GM18520 (cell line): Measurements from ENCODE around the gene SLC66A1.

ENCODE experiments used
- ATAC-seq: cut with Tn5 transposase; IDR thresholded peaks from one replicate; pipeline ENCODE4 v1.9.1; 2021; ENCODE audit not compliant: unreplicated experiment

SLC66A1 gene

DNA sequence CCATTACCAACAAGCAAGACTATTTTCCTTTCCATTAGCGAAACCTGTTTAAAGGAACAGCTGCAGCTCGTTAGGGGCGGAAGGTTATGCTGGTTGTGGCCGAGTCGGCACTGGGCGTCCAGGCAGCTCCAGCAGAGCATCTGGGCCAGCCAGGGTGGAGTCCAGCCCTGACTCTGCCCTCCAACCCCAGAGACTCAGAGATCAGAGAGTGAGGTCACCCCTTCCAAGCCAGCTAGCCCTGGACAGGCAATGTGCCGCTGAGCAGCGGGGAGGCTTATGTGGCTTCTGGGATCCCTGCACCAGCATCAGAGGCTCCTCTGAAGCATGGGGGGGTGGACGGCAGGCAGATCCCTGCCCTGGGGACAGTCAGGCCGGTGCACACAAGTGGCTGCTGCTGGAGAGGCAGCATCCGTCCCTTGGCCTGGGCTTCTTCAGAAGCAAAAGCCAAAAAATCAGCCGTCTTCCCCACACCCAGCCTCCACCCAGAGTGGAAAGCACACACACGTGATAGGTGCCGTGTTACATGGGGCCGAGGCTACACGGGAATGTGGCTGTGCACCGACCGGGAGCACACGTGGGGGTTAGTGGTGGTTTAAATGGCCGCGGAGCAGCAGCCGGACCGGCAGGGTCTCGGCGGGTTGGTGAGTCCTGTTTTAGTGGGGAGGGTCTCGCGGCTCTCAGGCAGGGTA, 30.1 kb downstream of the SLC66A1 start:
- ATAC-seq = no peak

DNA sequence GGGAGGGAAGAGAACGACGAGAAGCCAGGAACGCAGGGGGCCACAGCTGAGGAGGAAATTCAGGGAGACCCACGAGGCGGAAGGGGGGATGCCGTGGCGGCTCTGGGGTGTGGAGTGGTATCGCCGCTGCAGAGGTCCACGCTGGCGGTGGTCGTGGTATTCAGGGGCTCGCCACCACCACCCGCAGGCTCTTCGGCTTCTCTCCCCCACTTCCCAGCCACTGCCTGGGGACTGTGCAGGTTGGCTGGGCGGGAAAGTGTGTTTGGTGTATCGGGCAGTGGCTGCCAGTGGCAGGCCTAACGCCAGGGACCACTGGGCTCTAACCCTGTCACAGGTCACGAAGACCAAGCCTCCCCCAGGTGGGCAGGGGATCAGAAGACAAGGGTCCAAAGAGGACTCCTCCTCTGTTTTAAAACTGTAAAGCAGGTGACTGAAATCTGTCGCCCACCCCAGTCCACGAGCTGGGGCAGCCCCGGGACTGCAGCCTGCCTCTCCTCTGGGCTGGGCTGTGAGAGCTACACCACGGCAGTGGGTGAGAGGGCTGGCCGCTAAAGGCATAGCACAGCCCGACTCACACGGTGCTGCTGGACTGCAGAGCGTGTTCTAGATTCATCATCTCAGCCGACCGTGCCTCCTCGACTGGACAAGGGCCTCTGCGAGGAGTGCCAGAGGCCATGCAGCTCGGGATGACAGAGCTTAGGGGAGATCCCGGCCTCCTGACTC, 30.9 kb downstream of the SLC66A1 start:
- no peak for ATAC-seq

DNA sequence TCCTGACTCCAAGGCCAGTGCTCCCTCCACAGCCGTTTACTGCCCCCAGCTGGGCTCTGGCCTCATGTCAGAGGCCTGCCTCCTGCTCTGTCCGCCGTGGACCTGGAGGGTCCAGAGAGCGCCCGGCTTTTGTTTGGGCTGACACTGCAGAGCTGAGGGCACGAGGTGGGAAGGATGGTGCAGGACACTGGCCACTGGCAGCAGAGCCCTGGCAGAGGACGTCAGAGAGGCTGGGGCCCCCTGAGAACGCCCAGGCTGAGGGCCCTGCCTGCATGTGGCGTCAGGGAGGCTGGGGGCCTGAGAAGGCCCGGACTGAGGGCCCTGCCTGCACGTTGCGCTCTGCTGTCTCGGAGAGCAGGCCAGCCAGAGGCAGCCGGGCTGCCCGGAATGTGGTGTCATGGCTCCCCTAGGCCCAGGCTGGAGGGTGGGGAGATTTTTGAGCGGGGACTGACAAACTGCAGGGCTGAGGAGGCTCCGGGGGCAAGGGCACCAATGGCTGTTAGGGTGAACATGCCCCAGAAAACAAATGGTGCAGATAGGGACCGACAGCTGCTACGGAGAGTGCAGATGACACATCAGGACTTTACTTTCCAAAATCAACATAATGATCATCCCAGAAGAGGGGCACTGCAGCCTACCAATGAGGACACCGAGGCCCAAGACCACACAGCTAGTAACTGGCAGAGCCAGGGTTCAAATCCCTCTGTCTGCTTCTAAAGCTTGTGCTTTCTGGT, 31.7 kb downstream of the SLC66A1 start:
- no peak for ATAC-seq

DNA sequence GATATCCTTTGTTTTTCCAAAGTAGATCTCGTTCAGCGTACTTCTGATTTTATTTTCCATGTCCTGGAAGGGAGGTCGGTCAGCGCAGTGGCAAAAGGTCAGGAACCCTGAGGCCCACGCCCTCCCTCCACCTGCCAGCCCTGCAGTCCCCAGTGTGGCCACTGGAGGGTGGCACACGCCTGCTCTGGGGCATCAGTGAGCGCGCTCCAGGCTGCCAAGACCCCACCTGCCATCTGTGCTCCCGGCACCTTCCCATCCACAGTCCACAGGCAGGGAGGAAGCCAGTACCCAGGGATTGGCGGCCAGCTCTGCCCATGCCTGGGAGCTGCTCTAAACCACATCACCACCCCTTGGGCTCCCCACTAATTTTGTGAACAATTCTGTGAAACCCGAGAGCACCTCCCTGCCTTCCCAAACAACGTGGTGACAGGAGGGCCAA, 32.3 kb downstream of the SLC66A1 start:
- ATAC-seq = no peak

DNA sequence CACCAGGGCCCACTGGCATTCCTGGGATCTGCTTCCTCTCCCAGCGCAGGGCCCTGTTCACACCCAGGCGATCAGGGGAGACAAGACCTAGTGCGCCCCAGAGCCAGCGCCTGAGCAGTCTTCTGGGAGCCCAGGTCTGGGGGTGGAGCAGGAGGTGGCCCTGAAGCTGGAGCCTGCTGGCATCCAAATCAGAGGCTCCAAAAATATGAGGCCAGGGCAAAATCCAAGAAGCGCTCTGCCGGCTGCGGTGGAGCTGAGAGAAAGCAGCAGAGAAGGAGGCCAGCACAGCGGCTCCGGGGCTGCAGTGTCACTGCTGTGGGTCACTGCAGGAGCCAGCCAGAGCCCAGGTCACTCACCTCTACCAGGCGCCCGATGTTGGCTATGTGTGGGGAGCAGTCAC, 32.7 kb downstream of the SLC66A1 start:
- ATAC-seq = no peak

DNA sequence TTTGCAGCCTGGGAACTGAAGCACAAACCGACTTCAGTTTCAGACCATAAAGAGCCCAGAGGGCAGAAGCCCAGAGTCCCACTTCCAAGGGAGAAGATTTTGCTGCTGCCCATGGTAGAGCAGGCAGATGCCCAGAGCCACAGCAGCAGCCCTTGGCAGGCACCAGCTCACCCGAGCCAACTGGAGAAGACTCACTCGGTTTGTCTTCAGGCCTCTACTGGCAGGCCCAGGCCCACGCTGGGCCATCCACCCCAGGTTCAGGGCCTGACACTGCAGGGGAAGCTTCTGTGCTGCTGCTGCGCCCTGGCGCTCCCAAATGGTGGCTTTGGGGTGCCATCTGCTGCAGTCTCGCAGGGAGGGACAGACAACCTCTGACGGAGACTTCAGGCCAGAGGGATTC, 33.3 kb downstream of the SLC66A1 start:
- ATAC-seq = no peak

DNA sequence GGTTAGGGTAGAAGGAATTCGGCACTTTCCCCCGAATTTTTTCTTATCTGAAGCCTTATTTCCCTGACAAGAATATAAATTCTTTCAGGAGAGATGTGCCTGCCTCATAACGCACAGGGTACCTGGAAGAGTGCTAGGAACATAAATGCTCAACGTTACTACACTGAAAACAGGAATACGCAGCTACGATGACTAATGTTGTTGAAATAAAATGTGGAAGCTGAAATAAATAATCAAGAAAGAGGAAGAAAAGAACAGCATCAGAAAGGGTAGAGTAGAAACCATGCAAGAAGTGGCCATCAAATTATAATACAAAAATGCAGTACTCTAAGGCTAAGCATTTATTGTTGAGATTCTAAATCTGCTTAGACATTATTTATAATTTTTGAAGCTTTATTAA, 33.9 kb downstream of the SLC66A1 start:
- ATAC-seq = no peak

DNA sequence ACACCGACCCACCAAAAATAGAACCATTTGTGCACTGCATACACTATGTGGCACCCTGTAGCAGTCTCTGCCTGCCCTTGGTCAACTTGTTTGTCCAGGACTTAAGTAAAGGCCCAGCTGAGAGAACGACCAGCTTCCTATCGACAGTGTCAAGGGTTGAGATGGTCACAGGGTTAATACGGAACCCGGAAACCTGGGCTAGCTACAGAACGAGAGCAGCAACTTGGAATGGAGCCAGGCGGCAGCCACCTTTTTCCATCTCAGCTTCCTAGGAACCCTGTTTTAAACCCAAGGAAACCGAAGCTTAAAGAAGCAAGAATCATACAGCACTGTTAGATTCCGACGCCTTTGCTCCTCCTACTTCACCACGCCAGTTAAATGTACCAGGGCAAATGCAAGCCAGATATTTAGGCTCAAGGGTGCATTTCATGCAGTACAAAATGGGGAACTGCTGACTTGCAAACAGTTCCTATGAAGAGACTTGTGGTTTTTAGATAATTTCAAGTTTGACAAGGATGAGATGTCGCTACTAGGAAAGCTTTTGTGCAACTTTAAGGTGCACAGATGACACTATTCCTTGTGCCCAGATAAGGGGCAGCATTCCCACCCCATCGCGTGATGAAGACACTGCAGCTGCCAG, 35.5 kb downstream of the SLC66A1 start:
- no peak for ATAC-seq

DNA sequence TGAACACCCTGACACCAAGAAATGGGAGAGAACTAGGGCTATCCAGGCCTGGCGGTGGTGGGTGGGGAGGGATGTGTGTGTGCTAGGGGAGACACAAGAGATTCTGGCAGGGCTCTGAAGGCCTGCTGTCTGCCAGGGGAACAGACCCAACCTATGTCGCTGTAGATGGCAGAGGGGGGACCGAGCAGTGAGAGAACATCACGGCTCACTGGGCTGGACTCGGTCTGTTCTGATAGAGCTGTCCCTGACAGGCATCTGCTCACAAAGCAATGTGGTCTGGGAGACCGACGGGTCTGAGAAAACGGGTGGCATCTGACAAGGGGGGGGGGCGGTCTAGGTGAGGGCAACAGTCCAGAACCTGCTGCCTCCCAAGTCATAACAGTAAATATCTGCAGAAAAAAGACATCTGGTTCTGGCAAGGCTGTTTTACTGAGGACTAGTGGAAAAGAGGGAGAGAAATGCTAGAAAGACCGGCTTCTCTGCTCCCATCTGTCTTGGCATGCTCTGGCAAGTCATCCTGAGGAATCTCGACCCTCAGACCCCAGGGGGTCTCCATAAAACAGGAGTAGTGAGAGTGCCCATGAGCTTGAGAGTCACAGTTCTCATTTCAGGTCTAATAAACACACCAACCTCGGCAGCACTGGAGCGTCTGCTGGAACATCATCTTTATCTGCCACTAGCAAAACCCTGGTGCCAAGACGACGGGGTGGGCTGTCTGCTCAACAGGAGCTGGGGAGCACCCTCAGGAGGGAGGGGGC, 36.5 kb downstream of the SLC66A1 start:
- no peak for ATAC-seq

DNA sequence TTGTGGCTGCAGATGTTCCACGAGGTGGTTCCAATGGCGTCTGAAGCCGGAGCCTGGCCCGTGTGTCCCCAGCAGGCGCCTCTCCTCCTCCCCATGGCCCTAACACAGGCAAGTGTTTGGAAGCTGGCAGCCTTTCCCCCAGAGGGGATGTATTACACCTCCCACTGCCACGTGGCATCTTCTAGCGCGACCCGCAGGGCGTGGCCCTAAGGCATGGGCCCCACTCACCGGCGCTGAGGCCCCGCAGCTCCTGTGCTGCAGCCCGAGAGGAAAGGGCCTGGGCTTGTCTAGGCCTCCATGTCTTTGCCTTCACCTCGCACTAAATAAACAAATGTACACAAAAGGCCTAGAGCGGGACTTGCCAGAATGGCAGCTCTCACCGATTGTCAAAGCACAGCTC, 37.9 kb downstream of the SLC66A1 start:
- no peak for ATAC-seq

DNA sequence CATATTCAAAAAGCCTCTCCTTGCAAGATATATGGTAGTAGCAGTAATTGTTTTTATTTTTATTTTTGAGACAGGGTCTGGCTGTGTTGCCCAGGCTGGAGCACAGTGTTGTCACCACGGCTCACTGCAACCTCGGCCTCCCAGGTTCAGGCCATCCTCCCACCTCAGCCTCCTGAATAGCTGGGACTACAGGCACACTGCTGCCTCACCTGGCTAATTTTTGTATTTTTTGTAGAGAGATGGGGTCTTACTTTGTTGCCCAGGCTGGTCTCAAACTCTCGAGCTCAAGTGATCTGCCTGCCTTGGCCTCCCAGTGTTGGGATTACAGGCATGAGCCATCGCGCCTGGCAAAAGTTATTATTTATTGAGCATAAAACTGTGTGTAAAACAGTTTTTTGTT, 38.4 kb downstream of the SLC66A1 start:
- no peak for ATAC-seq

DNA sequence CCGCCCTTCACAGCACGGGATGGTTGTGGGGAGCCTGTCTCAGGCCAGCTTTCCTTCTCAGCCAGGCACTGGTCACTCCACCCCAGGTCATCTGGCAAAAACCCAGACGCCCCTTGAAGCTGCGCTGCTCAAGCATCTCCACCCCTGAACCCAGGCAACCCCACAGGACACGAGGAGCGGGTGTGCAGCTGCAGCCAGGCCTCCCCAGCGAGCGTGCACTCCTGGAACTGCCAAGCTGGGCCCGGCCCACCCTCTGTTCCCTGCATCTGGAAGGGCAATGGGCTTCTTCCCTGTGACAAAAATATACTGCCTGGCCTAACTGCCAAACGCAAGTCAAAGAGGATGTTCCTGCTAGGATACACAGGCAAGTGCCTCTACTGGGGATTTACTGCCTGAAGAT, 39.7 kb downstream of the SLC66A1 start:
- no peak for ATAC-seq

DNA sequence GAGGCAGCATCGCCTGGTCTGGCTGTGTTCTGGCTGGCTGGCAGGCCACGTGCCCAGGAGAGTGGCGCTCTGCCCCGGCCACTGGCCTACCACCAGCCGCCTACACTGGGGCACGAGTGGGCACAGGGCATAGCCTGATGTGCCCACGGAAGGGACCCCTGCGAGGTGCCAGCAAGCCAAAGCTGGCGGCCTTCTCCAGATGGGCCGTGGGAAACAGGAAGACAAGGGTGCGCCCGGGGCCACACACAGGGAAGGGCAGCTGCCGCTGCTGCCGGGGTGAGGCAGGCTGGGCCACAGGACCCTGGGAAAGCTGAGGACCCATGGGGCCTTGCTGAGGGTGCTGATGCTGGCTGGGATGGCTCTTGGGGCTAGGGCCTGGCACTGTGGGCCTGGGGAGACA, 40.7 kb downstream of the SLC66A1 start:
- no peak for ATAC-seq

DNA sequence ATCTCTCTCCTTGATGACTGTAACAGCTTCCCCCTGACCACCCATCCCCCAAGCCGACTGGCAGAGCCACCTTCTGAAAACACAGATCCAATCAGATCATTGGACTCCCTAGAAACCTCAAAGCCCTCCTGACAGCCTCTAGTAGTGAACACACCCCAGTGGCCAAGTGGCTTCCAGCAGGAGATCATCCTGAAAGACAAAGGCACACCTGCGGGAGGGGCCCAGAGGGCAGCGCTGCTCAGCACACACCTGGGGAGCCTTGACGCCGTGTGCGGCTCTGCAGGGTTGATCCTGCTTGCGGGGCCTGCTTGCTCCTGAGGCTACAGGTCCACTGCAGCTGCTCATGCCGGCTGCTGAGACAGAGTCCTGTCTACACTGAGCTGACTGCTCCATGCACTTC, 41.5 kb downstream of the SLC66A1 start:
- ATAC-seq = no peak

DNA sequence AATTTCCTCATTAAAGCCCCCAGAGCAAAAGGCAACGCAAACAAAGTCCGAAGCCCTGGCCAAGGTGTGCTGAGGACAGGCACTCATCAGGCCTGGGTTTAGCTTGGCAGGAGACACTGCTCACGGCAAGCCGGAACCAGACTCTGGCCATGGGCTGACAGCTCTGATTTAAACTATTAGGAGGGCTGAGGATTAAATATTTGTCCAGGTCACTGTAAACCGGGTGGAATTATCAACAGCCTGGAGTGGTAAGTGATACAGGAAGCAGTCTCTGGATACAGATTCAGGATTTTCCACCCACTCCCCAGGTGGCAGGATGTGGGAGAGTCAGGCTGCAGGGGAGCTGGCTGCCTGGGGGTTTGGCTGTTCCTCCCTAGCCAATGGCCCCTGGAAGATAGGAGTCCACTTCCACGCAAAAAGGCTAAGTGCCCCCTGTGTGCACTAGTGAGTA, 42.4 kb downstream of the SLC66A1 start:
- no peak for ATAC-seq

DNA sequence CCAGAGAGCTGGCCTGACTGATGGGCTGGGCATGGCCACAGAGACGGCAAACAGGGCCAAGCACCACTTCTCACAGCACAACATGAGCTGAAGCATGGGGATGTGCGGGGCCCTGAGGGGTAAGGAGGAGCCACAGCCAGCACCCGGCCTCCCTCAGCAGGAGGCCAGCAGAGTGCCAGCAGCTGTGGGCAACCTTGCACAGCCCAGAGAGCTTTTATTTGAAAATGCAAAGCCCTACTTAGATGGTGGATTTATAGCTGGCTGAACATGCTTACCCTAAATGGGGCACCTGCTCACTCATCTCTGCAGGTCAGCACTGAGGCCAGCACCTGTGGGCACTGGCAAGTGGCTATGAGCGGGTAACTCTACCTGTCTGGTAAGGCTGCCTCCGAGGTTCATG, 44.1 kb downstream of the SLC66A1 start:
- no peak for ATAC-seq

DNA sequence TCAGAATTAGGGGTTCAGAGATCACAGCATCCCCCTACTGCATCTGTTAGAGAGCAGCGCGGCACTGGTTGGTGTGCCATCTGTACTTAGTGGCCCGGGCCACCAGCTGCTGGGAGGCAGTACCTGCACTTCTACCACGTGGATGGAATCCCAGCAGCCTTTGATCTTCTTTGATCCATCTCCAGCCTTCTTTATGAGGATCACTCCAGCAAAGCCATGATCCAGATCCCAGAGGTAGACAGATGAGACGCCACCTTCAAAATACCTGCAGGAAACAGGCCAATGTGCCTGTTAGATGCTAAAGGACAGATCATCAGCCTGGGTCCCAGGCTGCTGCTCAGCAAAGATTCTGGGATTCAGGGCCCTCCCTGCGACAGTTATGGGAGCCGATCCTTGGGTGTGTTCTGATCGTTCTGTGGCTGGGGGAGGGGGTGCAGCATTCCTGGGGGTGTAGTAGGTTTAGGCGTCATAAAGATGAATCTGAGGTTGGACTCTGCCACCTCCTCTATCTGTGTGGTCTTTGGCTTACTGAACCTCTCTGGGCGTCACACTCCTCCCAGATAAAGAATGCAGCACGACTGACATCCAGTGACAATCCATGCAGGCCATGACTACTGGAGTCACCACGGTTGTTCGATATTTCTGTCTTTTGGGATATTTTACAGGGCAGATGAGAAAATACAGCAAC, 45.3 kb downstream of the SLC66A1 start:
- ATAC-seq = no peak

DNA sequence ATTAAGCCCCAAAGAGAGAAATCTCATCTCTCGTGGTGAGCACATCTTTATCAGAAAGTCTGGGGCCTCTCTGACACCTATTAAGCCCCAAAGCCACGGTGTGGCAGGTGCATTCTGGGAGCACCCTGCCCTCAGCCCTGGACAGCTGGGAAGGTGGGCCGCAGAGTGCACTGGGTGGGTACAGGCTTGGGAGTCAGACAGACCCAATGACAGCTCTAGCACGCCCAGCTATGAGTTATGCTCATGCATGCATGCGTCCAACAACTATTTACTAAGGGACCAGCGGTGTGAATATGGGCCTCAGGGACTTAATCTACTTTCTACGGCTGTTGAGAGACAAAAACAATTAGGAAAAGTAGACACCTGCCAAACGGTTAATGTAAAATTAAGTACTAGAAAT, 46.6 kb downstream of the SLC66A1 start:
- ATAC-seq = no peak

DNA sequence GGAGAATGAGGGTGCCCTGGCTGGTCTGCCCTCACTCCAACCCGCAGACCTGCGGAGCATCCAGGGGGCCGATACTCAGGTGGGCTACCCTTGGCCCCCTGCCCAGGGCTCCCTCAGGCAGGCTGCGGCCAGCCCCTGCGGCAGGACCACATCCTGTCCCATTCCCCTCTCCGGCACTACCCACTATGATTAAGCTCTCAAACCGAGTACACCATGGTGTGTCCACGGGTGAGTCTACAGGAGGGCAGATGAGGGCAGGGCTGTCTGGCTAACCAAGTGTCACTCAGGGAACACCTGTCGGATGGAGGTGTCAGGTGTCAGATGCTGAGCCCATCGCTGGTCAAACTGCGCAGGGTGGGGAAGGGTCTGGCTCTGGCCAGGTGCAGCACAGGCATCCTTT, 47.2 kb downstream of the SLC66A1 start:
- ATAC-seq = no peak

DNA sequence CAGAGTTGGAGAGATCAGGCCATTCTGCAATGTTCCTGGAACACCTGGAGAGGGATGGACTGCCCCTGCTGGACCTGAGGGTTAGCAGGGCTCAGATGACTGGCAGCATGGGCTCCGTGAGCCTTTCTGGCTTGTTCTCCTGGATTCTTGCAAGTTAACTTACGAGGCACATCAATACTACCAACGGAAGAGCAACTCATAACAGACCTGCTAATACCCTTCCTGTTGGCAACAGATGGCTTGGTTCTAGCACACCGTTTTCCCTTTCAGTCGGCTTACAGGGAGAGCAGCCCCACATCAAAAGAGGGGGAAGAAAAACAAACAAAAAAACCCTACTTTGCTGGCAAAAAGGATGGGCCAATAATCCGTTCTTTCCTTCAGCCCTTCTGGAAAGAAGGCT, 47.9 kb downstream of the SLC66A1 start:
- no peak for ATAC-seq
